Fibroblast of gingiva (primary cell): ENCODE measurements around the gene HNRNPH1.

Source experiments
- DNase-seq: peaks from one replicate; pipeline ENCODE4 v3.0.0-alpha.2; 2011; ENCODE audit warnings: low read depth

Gene HNRNPH1

GRCh38 chr5:179623906-179624741 lies 653 bp upstream of the HNRNPH1 start:
- peak; percentile 75 for DNase-seq

GRCh38 chr5:179621551-179622214 lies 1.8 kb downstream of the HNRNPH1 start:
- no peak for DNase-seq

GRCh38 chr5:179620703-179621350 lies 2.6 kb downstream of the HNRNPH1 start:
- DNase-seq: no peak

- DNase-seq: no peak
Observed at GRCh38 chr5:179620293-179620692, 3.2 kb downstream of the HNRNPH1 start.

GRCh38 chr5:179619776-179620175 lies 3.7 kb downstream of the HNRNPH1 start:
- DNase-seq: no peak

GRCh38 chr5:179618923-179619554 lies 4.4 kb downstream of the HNRNPH1 start:
- DNase-seq: no peak

- no peak for DNase-seq
Observed at GRCh38 chr5:179617930-179618329, 5.5 kb downstream of the HNRNPH1 start.

GRCh38 chr5:179616002-179616594 lies 7.4 kb downstream of the HNRNPH1 start:
- no peak for DNase-seq

GRCh38 chr5:179615203-179615602 lies 8.3 kb downstream of the HNRNPH1 start:
- no peak for DNase-seq

- DNase-seq: no peak
Observed at GRCh38 chr5:179614745-179615144, 8.7 kb downstream of the HNRNPH1 start.

GRCh38 chr5:179613460-179614071 lies 9.9 kb downstream of the HNRNPH1 start:
- no peak for DNase-seq

- no peak for DNase-seq
Observed at GRCh38 chr5:179612577-179613459, 10.7 kb downstream of the HNRNPH1 start.

GRCh38 chr5:179610903-179611265 lies 12.6 kb downstream of the HNRNPH1 start:
- no peak for DNase-seq

GRCh38 chr5:179610109-179610902 lies 13.2 kb downstream of the HNRNPH1 start:
- no peak for DNase-seq

GRCh38 chr5:179609834-179610108 lies 13.7 kb downstream of the HNRNPH1 start:
- no peak for DNase-seq

- no peak for DNase-seq
Observed at GRCh38 chr5:179608131-179608581, 15.3 kb downstream of the HNRNPH1 start.

- no peak for DNase-seq
Observed at GRCh38 chr5:179607160-179607931, 16.1 kb downstream of the HNRNPH1 start.

- DNase-seq: no peak
Observed at GRCh38 chr5:179606910-179607159, 16.6 kb downstream of the HNRNPH1 start.

- no peak for DNase-seq
Observed at GRCh38 chr5:179606071-179606909, 17.2 kb downstream of the HNRNPH1 start.
